Activated naive CD8-positive, alpha-beta T cell treated with anti-CD3 and anti-CD28 coated beads, Interleukin-2, amount 50 U/mL, for 16 hours (primary cell): ENCODE data around the gene LYZL6.
"Not testable (repeated sequence)": the region's sequence is repeated elsewhere in the genome, so short reads cannot be mapped to it uniquely, and the experiment has no call there.

ENCODE experiments used
- DNase-seq: peaks from one replicate; pipeline ENCODE4 v3.0.0-alpha.2; 2020; ENCODE audit warnings: low read depth, low spot score

The LYZL6 gene

DNA sequence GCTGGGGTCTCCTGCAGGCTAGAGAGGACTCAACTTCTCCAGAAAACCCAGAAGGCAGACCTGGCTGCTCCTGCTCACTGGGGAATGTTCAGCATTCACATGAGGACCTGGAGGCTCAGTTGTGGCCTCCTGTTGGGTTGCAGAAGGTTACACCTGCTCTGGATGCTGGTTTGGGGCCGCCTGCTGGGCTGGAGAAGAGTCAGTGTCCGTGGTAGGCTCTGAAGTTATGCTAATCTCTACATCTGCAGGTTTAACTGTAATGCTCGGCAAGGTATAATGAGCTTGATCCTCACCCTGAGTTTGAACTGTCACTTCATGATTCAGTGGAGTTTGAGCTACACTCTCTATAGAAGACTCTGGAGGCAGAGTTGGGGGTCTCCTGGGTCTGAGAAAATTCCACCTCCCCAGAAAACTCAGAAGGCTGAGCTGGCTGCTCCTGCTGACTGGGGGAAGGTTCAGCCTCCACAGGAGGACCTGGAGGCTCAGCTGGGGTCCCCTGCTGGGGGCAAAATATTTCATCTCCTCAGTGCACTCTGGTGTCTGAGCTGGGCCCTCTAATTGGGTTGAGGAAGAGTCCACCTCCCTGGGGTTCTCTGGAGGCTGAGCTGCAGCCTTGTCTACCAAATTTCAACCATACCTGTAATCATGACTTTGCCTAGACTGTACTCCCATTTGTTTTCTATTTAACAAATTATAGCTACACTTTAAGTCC is 36.4 kb downstream of the LYZL6 start:
- no peak for DNase-seq

DNA sequence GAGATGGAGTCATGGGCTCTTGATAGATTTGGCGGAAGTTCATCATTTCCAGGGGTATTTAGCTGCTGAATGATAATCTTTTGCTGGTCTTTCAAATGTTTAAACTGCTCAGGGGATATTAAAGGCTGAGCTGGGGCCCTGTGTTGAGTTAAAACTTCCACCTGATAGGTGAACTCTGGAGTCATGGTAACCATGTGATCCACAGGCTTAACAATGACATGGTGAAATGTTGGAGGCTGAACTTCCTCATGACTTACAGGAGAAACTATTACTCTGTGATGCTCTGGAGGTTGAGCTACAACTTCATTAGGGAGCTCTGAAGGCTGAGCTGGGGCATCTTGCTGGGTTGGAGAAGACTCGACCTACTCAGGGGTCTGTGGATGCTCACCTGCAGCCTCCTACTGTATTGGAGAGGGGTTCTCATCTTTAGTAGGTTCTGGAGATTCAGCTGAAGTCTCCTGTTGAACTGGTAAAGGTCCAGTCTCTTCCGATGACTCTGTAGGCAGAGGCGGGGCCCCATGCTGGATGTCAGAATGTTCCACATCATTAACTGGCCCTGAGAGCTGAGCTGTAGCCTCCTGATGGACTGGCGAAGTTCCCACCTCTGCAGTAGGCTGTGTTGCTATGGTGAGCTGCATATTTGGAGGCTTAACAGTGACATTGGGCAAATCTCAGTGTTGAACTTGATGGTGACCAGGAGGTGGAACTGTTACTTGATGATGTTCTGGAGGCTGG is 37.2 kb downstream of the LYZL6 start:
- no peak for DNase-seq

DNA sequence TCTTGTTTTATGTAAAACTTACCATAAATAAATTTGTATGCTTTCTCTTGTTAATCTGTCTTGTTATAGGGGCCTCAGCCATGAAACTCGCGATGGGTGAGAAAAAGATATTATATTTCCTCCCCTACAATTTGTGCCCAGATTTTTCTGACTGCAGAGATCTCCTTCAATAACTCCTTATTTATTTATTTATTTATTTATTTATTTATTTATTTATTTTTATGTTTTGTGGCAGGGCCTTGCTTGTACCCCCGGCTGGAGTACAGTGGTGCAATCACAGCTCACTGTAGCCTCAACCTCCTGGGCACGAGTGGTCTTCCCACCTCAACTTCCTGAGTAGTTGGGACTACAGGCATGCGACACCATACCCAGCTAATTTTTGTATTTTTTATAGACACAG is 40.1 kb downstream of the LYZL6 start:
- DNase-seq = no peak

DNA sequence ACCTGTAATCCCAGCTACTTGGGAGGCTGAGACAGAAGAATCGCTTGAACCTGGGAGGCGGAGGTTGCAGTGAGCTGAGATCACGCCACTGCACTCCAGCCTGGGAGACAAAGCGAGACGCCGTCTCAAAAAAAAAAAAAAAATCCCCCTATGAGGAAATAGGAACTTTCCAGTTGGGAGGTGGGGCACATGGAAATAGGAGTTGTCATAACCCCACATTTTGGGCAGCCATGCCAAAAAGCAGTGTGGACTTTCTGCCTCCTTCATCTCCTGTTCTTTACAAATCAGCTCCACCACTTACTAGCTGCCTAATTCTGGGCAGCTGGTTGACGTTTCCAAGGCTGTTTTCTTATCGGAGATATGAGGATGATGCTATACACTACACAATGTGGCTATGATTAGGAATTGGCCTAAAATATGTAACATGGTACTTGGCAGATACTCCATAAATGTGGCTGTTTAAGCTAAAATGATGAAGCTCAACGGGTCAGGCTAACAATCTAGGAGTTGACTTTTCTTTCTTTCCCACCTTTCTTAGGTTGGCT is 41.8 kb downstream of the LYZL6 start:
- no peak for DNase-seq

DNA sequence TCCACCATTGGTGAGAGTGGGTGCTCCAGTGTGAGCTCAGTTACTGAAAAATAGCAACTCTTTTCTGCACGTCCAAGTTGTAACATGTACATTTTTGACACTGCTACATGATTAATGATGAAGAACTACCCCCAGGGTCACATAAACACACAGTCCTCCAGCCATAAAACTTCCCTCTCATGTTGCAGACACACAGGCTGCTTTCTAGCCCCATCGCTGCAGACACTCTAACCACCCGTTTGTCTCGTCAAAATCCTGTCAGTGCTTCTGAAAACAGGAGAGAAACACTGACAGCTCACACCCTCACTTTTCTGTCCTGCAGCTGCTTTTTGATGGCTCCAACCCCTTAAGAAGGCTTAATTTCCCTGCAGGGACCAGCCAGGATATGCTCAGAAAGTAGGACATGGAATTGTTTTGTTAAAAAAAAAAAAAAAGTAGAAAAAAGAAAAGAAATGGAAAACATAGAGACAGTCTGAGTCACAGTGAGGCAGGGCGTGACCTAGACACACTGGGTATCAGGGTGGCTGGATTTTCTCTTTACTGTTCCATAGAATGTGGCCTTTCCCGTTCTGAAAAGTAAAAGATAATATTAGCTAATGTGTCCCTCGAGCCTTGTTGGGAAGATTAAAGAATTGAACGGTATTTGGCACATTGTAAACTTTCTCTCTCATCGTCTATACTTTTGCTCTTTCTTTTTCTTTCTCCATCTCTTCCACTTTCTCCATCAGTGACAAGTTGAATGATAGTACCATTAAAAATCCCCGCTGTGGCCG is 42.6 kb downstream of the LYZL6 start:
- no peak for DNase-seq

DNA sequence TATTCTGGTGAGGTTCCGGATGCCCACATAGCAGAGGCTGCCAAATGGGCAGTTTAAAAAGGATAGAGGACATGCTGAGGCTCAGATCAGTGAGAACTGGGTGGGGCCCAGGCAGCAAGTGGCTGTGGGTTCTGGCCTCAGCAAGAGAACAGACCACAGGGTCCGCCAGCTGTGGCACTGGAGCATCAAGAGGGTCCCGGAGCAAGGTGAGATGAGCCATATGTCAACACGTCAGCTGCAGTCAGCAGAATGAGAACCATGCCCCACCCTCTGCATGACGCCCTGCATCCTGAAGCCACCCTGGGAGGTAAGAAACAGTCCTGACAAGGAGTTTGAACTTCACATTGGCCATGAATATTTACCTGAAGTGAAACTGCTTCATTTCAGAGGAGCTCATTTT is 43.2 kb downstream of the LYZL6 start:
- no peak for DNase-seq

DNA sequence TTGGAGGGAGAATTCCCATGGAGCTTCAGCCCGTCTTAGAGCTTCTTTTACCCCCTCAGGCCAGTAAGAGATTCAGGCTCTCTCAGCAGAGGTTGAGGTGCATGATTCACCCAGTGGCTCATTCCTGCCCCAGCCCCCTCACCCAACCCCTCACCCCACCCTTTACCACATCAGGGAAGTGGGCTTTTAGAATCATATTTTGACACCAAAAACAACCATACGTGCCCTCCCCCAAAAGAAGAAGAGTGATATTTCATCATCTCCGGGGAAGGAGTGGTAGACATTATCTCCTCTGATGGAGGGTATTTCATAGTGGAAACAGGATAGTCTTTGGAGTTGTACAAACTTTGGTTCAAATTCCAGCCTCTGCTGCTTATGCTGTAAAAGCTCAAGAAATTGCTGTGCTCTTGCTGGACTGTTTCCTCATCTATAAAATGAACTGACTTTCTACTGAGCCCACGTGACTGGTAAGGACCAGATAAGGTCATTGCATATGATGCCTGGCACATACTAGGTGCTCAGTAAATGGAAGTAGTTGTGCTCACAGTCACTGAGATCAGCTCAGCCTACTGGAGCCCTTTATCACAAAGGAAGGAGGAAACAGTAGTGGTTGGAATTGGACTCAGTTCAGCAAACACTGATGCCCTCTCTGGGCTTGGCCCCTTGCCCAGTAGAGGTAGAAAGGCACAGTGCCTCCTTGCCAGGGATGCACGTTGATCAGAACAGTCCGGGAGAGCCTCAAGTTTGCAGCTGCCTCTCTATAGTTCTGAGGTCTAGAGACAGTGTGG is 45.0 kb downstream of the LYZL6 start:
- no peak for DNase-seq

DNA sequence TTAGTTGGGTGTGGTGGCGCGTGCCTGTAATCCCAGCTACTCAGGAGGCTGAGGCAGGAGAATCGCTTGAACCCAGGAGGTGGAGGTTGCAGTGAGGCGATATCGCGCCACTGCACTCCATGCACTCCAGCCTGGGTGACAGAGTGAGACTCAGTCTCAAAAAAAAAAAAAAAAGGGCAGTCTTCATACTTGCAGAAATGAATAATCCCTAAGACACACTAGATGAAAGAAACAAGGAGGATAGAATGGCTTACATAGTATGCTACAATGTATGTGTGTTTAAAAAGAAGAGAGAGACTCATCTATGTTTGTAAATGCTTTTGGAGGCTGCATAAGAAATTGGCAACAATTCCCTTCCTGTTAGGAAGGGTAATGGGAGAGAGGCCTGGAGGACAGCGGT is 45.7 kb downstream of the LYZL6 start:
- DNase-seq = not testable (repeated sequence)

DNA sequence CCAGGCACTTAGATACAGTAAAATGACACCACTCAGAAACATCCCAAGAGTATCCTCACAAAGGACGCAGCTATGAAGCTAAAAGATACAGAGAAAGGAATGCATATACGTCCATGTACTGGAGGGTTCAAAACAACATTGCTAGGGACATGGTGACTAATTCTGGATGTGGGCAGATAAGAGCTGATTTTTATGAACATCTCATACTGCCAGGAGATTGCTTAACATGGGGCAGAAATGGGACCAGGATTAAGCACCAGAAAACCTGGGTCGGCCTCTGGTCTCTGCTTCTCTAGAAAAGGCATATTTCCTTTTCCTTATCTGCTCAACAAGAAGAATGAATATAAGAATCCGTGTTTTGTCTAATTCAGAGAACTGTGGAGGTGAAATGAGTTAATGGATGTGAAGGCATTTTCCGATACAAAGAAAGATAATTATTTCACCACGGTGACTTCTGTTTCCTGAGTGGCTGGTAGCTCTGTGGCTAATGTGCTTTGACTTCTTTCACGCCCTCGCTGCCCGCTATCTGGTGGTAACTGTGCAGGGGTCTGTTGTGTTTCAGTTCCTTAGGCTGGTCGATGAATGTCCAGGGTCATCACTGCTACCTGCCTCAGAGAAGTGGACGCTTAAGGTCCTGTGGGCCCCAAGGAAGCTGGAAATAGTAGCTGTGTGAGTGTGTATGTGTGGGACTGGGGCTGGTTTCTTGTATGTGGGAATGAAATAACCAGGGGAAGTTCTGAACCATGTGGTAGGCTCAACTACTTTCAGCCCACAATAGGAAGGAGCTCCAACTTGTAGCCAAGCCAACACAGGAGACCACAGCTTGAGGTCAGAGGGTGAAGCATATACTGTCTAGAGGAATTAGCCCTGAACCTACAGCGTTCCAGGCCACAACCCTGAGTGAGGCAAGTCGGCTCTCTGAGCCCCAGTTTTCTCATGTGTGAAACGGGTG is 47.6 kb downstream of the LYZL6 start:
- no peak for DNase-seq

DNA sequence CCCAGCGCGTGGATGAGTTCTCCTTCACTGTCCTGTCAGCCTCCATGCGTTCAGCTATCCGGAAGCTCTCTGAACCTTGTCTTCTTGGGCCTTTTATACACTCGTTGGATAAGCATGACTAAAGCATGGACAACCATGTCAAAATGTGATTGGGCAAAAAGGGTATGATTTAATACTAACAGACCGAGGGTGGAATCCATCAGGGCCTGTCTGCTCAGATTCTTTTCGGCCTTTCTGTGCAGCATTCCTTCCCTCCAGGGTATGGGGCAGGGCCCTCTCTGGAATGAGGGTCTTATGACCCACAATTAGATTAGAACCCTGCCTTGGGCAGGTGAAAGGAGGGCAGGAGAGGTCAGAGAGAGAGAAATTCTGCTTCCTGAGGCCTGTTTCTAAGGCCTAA is 49.3 kb downstream of the LYZL6 start:
- DNase-seq = no peak

DNA sequence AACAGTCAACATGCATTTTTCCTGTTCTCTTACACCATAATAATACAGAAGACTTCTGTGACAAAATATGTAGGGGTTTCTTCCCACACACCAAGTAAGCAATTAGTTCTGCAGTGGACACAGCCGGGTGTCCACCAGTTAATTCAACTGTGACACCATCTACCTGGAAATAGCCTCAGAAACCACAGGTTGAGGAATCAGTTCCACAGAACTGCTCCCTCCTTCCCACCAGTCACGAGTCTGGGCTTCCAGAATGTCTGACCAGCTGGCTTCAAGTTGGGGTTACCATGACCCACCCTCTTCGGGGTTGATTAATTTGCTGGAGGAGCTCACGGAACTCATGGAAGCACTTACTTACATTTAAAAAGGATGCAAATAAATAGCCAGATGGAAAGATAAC is 49.8 kb downstream of the LYZL6 start:
- no peak for DNase-seq

DNA sequence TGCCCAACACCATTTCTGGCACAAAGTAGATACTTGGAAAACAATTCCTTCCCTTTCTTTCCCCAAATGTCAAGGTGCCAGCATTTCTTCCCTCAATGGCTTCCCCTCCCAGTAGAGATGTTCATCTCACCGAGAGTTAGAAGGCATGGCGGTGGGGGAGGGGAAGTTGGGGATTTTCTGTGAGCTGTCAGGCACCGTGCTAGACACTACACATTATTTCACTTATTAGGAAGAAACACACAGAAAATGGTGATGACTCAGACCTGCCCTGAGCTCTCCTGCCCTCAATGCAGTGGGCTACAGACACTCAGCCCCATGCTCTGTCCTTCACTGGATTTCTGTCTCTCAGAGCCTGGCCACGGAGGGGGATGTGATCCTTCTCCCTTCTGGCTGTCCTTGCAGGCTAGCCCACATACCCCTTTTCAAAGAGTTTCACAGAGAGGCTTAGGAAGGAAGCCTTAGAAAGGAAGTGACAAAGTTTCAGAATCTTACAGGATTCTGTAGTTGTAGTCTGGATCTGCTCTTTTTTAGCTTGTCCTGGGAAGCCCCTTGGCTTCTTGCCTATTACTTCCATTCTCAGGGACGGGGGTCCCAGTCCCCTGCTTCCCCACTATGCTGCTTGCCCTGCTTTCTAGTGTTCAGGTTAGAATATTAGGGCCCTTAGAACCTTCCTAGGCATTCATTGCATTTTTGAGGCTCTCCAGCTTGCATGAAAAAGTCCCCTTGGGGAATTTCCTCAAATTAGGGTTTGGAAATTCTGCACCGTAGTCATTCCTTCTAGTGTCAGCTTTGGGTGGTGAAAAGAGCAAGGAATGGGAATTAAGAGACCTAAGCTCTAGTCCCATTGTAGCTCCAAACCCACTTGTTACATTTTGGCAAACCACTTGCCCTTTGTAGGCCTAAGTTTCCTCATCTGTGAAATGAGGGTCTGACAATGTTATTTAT is 51.1 kb downstream of the LYZL6 start:
- DNase-seq = no peak

DNA sequence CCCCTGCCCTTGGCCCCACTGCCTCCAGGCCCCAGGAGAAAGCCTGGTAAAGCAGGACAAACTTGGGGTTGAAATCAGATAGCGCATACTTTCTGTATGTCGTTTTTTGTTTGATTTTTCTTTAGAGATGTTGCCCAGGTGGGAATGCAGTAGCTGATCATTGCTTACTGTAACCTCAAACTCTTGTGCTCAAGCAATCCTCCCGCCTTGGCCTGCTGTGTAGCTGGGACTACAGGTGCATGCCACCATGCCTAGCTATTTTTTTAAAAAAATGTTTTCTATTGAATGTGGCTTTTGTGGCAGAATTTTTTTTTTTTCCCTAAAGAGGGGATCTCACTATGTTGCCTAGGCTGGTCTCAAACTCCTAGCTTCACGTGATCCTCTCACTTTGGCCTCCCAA is 52.2 kb downstream of the LYZL6 start:
- no peak for DNase-seq

DNA sequence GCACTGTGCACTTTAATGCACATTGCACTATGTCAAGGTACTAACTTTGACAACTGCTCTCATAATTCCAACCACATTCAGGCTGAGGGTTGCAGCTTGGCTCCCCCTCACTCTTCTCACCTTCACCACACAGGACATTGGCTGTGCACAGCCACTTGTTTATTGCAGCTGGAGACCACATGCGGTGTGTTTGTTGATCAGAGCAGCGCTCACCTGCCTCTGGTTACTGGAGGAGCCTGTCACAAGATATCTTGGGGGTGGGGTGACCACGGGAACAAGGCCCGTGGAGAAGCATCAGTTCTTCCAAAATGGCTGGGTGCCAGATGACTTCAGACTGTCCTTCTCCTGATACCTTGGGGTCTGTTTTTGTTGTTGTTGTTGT is 52.7 kb downstream of the LYZL6 start:
- DNase-seq = no peak

DNA sequence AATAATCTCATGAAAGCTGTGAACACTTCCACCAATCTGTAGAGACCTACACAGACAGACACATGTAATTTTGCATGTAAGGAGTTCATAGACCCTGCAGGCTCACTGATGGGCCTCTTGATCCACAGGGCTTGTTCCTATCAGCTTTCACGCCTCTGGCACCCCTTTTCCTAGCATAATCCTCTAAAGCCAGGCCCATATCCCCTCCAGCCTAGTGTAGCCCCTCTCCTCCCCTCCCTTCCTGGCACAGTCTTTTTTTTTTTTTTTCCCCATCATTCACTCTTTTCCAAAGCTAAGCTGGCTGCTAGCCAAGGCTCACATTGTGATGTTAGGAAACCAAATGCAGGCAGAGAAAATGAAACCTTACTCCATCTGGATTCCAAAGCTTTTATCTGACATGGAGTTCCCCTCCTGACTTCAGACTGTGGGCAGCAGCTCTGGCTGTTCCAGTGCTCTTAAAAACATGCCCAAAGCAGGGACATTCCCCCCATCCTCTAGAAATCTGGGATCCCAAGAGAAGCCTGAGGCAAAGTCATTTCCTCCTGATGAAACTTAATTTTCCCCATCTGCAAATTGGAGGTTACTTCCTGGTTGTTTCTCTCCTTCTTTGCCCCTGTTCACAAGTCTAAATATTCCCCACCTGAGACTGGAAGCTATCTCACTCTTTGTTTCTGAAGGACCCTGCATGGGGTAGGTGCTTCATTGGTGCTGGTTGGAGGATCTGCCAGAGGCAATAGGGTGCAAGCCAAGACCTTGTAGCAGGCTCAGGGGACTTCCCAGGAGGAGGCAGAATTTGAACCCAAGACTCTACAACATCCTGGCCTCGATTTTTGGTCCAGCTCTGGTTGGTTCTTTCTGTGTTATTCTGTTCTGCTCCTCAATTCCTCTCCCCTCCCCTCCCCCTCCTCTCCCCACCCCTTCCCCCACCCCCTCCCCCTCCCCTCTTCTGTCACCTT is 53.4 kb downstream of the LYZL6 start:
- no peak for DNase-seq

DNA sequence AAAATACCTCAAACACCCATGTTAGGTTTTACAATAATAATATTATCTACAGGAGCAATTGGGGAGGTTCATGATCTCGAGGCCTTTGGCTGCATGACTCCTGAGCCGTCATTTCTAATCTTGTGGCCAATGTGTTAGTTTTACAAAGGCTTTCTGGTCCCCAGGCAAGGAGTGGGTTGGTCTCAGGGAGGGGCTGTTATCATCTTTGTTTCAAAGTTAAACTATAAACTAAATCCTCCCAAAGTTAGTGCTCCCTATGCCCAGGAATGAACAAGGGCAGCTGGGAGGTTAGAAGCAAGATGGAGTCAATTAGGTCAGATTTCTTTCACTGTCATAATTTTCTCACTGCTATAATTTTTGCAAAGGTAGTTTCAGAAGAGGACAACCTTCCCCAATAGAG is 54.3 kb downstream of the LYZL6 start:
- DNase-seq = no peak
